K562 (cell line): ENCODE measurements around the gene G6PD. TPM values are rescaled to one million over a fixed set of nuclear protein-coding genes. Genes with fewer than 3 reads are reported as not detected.

ENCODE experiments used
- CBFA2T2 ChIP-seq: fragments of 450-650 bp; conservative IDR thresholded peaks from 2 replicates; pipeline ENCODE4 v1.6.1; 2017; ENCODE audit warnings: mild to moderate bottlenecking
- CBFA2T3 ChIP-seq: fragments of 450-650 bp; IDR thresholded peaks from 2 replicates; pipeline ENCODE4 v1.6.1; 2017
- CBX8 ChIP-seq: fragments of 200-600 bp; sonication (generic); IDR thresholded peaks from 2 replicates; pipeline ENCODE4 v1.6.1; 2012; ENCODE audit warnings: borderline replicate concordance, mixed run types, low read depth, mild to moderate bottlenecking, moderate library complexity, mixed read lengths, low read length, control low read depth, inconsistent platforms; ENCODE audit not compliant: poor library complexity, severe bottlenecking; ENCODE audit errors: extremely low read depth
- CEBPG ChIP-seq, 3 experiments: fragments of 200-800 bp in 1 of 3; sonication (Bioruptor generic) in 1 of 3; sonication (generic) in 1 of 3; formaldehyde crosslinking in 1 of 3; IDR thresholded peaks in 2 of 3; conservative IDR thresholded peaks in 1 of 3; 2 replicates each; pipeline versions ENCODE4 v1.6.1 to v1.8.0; 2016 to 2022; ENCODE audit warnings: missing compliant biosample characterization in 2 of 3, missing genetic modification characterization in 2 of 3, mild to moderate bottlenecking in 1 of 3, missing genetic modification reagents in 1 of 3
- DDX20 ChIP-seq: fragments of 450-650 bp; IDR thresholded peaks from 2 replicates; pipeline ENCODE4 v1.6.1; 2016; ENCODE audit warnings: missing genetic modification characterization, low read depth, mild to moderate bottlenecking, missing compliant biosample characterization, moderate library complexity
- EHMT2 ChIP-seq: fragments of 450-650 bp; IDR thresholded peaks from 2 replicates; pipeline ENCODE4 v1.6.1; 2018; ENCODE audit warnings: antibody characterized with exemption
- ETS2 ChIP-seq: IDR thresholded peaks from 2 replicates; pipeline ENCODE4 v1.6.1; 2016; ENCODE audit warnings: borderline replicate concordance, missing genetic modification characterization, mild to moderate bottlenecking, moderate library complexity, missing compliant biosample characterization; ENCODE audit not compliant: poor library complexity, severe bottlenecking
- GTF2E2 ChIP-seq: fragments of 200-800 bp; sonication (Bioruptor generic); IDR thresholded peaks from 2 replicates; pipeline ENCODE4 v1.6.1; 2016; ENCODE audit warnings: missing genetic modification characterization, missing compliant biosample characterization
- HIVEP1 ChIP-seq: fragments of 250-450 bp; sonication (Bioruptor Pico); IDR thresholded peaks from 2 replicates; pipeline ENCODE4 v1.4.0; 2020; ENCODE audit warnings: mild to moderate bottlenecking
- KAT7 ChIP-seq: sonication (generic); formaldehyde crosslinking; IDR thresholded peaks from 2 replicates; pipeline ENCODE4 v1.8.0; 2022; ENCODE audit warnings: missing genetic modification reagents, mild to moderate bottlenecking, borderline replicate concordance
- NFIC ChIP-seq: fragments of 450-650 bp; IDR thresholded peaks from 2 replicates; pipeline ENCODE4 v1.6.1; 2017; ENCODE audit warnings: mild to moderate bottlenecking, inconsistent platforms
- RBM22 ChIP-seq: fragments of 200-400 bp; formaldehyde crosslinking; IDR thresholded peaks from 2 replicates; pipeline ENCODE4 v1.6.1; 2018; ENCODE audit warnings: low read length, low read depth; ENCODE audit not compliant: poor library complexity, severe bottlenecking
- SLC30A9 ChIP-seq: fragments of 250-450 bp; sonication (Bioruptor Pico); IDR thresholded peaks from 2 replicates; pipeline ENCODE4 v1.8.0; 2022; ENCODE audit warnings: mild to moderate bottlenecking, moderate library complexity
- SMAD2 ChIP-seq: fragments of 150-350 bp; IDR thresholded peaks from 2 replicates; pipeline ENCODE4 v1.6.1; 2014; ENCODE audit warnings: low read depth, mild to moderate bottlenecking, low read length
- UBTF ChIP-seq, 2 experiments: IDR thresholded peaks; 2 replicates each; pipeline ENCODE4 v1.6.1; 2012; ENCODE audit warnings: improper control_type of control experiment in 2 of 2, low read depth in 2 of 2, low read length in 2 of 2, borderline replicate concordance in 1 of 2
- ZBTB9 ChIP-seq: fragments of 450-650 bp; formaldehyde crosslinking; IDR thresholded peaks from 2 replicates; pipeline ENCODE4 v1.4.0; 2020; ENCODE audit warnings: mild to moderate bottlenecking, moderate library complexity
- ZNF277 ChIP-seq: fragments of 250-450 bp; sonication (Bioruptor Pico); IDR thresholded peaks from 2 replicates; pipeline ENCODE4 v1.8.0; 2022; ENCODE audit warnings: inconsistent platforms, mild to moderate bottlenecking, moderate library complexity, borderline replicate concordance
- ZNF699 ChIP-seq: fragments of 250-450 bp; sonication (Bioruptor Pico); IDR thresholded peaks from 2 replicates; pipeline ENCODE4 v1.8.0; 2021; ENCODE audit warnings: mild to moderate bottlenecking, moderate library complexity; ENCODE audit not compliant: insufficient replicate concordance
- ZNF75A ChIP-seq: fragments of 450-650 bp; formaldehyde crosslinking; IDR thresholded peaks from 2 replicates; pipeline ENCODE4 v1.4.0; 2020; ENCODE audit warnings: mild to moderate bottlenecking
- ZSCAN29 ChIP-seq: fragments of 450-650 bp; IDR thresholded peaks from 2 replicates; pipeline ENCODE4 v1.6.1; 2017
- polyA plus RNA-seq, 8 experiments: library from polyadenylated mRNA; depleted of rRNA in 4 of 8; stranded (reverse) in 5 of 8; unstranded in 3 of 8; fragments of >200 nt; fragmentation: Nextera tagmentation in 2 of 8; fragmentation: Illumina TruSeq in 1 of 8; extraction: Ambion mirVana in 2 of 8; extraction: Trizol in 1 of 8; gene quantifications; 2 replicates each; pipeline versions ENCODE4 v1.2.1 to v1.2.3, GENCODE V29; 2011 to 2014; ENCODE audit warnings: inconsistent platforms in 1 of 8, missing spikeins in 1 of 8
- total RNA-seq, 7 experiments: library from RNA; depleted of rRNA in 6 of 7; stranded (reverse); fragments of >200 nt in 6 of 7; fragmentation: Illumina TruSeq in 2 of 7; extraction: Trizol in 2 of 7; gene quantifications; 2 replicates each; pipeline versions ENCODE4 v1.2.1 to v1.2.3, GENCODE V29; 2011 to 2021; ENCODE audit warnings: low replicate concordance in 1 of 7

The G6PD gene
- total and polyA plus RNA-seq, 9 of the 15 experiments (the other 6 are each of a cell fraction or from before 2014, with no cell fraction given): 2.9 to 222 (median 66.4) TPM

- TF ChIP-seq ZNF699 (CRISPR knock-in tag) (no peak), ZNF75A (CRISPR knock-in tag) (no peak), EHMT2 (no peak), RBM22 (no peak), DDX20 (no peak), SLC30A9 (CRISPR knock-in tag) (no peak), ETS2 (tag) (no peak), CBX8 (no peak), CBFA2T3 (no peak), NFIC (0 out of 2 replicates have a peak, but pooled peaks have one; percentile 3), CBFA2T2 (no peak), UBTF (IDR thresholded peaks at IDR 0.05; ENCODE audit: borderline replicate concordance in 1 of 2, low read depth in 2 of 2, low read length in 2 of 2) (peak in 1 of 2 experiments; percentile 30; a peak in 1 of 4 replicates), KAT7 (no peak), GTF2E2 (tag) (no peak), ZNF277 (no peak), SMAD2 (no peak), CEBPG (CRISPR knock-in tag; IDR thresholded peaks at IDR 0.05) (no peak), CEBPG (tag; conservative IDR thresholded peaks at IDR 0.05 in 1 of 2, IDR thresholded peaks at IDR 0.05 in 1 of 2) (no peak), ZSCAN29 (no peak), HIVEP1 (CRISPR knock-in tag) (no peak), ZBTB9 (CRISPR knock-in tag) (no peak)
These were observed 56.1 kb downstream of the G6PD start, which contains the start of gene SLC10A3 (continued) for GRCh38 chrX:154490414-154491083.
